Sigmoid colon (tissue), 4 donors: Measurements from ENCODE around the gene CAMK1D.

Source experiments
- CTCF ChIP-seq, 4 experiments: fragments of 450-650 bp in 3 of 4; fragments of 200-600 bp in 1 of 4; IDR thresholded peaks; one replicate each; pipeline ENCODE4 v1.5.1; 2016 to 2019; ENCODE audit warnings: antibody characterized with exemption in 4 of 4, mild to moderate bottlenecking in 3 of 4, moderate library complexity in 2 of 4
- POLR2AphosphoS5 ChIP-seq, 4 donors: sonication (generic); formaldehyde crosslinking; IDR thresholded peaks; one replicate each; pipeline ENCODE4 v1.6.1; 2017; ENCODE audit warnings: antibody characterized with exemption in 4 of 4

GRCh38 chr10:12665501-12665900, 316.2 kb downstream of the CAMK1D start:
- TF ChIP-seq POLR2AphosphoS5 (IDR thresholded peaks at IDR 0.05), result no peak
- TF ChIP-seq CTCF (IDR thresholded peaks at IDR 0.05), result no peak
